GM18508 (cell line): ENCODE measurements around the gene PTPN21.

Experiments used
- ATAC-seq: cut with Tn5 transposase; IDR thresholded peaks from one replicate; pipeline ENCODE4 v1.9.1; 2021; ENCODE audit warnings: moderate number of reproducible peaks; ENCODE audit not compliant: insufficient read depth, unreplicated experiment

Gene PTPN21

DNA sequence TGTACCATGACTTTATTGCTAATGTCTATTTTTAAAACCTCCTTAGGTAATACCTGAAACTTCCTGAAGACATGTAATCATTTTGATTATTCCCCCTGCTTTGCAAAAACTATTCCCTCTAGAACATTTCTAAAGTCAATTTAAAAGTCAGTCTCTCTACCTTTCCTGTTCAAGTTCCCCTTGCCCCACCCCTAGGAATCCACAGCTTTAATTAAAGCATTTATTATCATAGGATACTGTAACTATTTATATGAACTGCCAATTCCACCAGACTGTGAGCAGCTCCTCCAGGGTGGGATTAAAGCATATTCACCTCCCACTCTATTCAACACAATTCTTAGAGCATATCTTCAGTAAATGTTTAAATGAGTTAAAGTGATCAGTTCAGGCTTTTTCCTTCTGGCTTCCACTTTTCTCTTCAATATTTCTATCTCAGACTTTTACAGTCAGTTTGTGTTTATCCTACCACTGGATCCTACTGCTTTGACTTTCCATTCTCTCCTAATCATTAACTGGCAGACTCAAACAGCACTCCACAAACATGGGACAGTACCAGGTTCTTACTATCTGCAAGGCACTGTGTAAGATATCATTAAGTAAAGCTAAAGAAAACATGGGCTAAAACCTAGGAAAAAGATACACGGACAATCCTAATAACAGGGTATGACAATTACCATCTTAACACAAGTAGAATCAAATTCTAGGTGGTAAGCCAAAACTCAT is 39.1 kb downstream of the PTPN21 start:
- no peak for ATAC-seq

DNA sequence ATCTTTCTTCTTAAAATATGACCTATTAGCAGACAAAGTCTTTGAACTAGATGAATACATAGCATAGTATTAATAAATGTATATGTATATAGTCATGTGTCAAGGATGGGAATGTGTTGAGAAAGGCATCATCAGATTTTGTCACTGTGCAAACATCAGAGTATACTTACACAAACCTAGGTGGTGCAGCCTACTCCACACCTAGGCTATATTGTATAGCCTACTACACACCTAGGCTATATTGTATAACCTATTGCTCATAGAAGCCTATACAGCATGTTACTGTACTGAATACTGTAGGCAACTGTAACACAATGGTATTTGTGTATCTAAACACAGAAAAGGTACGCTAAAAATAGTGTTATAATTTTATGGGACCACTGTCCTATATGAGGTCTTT is 47.6 kb downstream of the PTPN21 start:
- ATAC-seq, result no peak

- no peak for ATAC-seq
These were observed 49.2 kb downstream of the PTPN21 start for GRCh38 chr14:88505621-88506020.

- ATAC-seq, result no peak
These were observed 50.2 kb downstream of the PTPN21 start for GRCh38 chr14:88504602-88505001.

DNA sequence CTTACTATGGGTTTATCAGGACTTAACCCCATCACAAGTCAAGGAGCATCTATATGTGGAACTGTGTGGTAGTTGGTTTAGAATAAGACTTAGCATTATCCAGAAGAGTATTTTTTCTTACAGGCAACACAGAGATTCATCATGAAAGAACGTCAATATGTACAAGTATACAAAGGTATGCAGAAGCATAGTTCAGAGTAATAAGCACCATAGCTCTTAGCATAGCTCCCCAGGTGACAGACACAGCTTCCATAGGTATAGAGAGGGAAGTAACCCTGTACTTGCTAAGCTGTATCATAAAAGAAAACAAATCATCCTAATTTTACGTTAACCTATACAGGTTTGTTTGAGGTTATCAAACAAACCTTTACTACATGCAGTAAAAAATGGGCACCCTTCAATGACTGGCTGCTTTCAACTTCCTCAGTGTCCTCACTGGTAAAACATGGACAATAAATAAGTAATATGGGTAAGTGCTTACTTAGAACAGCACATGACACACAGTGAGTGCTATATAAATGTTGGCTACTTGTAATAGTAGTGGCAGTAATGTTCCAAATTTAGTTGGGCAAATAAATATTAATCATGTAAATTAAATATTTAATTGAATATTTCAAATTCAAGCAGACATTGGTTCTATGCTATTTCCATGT is 50.9 kb downstream of the PTPN21 start:
- no peak for ATAC-seq

DNA sequence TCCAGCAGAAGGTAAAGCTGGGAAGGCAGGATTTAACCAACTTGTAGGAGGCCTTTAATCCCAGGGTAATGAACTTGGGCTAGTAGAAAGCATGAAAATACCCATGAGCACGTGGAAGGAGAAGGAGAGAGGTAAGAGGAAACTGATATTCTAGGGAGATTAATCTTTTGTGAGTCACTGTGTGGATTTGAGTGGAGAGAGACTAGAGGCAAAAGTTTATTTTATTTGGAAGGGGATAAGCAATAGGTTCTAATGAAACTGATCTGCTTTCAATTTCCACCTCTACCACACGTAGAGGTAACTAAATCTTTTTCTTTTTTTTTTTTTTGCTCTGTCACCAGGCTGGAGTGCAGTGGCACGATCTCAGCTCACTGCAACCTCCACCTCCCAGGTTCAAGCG is 52.1 kb downstream of the PTPN21 start:
- no peak for ATAC-seq

- ATAC-seq, result no peak
These were observed 54.2 kb downstream of the PTPN21 start for GRCh38 chr14:88500611-88501010.

DNA sequence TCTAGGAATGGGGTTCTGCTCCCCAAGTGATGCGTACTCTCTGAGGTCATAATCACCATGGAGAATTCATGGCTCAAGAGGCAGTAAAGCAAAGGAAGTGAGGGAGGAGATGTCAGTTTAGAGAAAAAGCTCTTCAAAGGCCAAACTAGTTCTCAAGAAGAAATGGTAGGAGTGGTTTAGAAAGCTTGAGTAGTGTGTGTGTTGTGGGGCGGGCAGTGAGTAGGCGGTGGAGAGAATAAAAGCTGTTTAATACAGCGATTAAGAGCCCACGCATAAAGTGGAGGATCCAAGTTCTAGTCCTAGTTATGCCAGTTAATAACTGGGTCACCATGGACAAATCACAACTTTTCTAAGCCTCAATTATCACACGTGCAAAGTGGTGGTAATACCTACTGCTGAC is 55.6 kb downstream of the PTPN21 start:
- no peak for ATAC-seq

DNA sequence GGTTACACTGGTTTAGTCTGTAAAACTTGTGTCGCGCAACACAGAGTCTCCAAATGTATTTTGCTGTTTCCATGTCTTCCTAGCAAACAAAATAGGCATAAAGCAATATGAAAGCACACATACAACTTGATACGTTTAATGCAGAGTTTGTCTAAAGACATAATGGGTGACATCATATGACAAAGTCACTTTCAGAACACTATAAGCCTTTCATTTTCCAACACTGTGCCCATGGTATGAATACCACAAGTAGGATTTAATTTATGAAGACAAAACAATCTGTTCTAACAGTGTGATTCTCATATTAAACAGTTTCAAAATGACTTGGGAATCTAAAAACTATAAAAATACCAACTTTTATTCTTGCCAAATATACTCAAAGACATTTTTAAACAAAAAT is 58.4 kb downstream of the PTPN21 start:
- ATAC-seq, result no peak

DNA sequence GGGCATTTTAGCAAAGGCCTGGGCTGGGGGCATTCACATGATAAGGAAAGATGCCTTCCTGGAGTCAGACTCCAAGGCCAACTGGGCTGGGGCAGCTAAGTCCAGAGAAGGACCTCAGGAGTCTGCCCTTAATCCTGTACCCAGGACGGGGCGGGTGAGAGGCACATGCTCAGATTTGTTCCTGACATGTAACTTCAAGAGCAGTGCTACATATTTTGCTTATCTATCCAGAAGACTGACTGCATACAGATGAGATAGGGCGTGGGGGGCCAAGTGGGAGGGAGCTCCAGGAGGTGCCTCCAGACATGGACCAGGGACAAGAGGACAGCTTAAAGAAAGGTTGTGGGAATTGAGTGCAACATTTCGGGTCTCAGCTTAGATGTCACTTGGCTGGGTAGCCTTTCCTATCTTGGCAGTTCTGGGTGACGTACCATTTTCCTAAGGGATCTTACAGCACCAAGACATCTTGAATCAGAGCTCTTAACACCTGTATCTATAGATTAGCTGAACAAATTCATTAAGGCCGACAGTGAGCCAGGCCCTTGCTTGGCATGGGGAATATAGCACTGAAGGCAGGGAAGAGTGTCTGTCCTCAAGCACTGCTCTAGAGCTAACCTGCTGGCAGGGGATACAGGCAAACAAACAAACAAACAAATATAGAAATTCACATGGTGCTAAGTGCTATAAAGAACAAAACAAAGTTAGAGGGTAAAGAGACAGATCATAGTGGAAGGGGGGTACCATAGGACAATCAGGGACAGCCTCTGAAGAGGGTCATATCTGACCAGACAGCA is 61.2 kb downstream of the PTPN21 start:
- no peak for ATAC-seq

GRCh38 chr14:88492272-88493089 is 62.3 kb downstream of the PTPN21 start:
- peak; percentile 87 for ATAC-seq

DNA sequence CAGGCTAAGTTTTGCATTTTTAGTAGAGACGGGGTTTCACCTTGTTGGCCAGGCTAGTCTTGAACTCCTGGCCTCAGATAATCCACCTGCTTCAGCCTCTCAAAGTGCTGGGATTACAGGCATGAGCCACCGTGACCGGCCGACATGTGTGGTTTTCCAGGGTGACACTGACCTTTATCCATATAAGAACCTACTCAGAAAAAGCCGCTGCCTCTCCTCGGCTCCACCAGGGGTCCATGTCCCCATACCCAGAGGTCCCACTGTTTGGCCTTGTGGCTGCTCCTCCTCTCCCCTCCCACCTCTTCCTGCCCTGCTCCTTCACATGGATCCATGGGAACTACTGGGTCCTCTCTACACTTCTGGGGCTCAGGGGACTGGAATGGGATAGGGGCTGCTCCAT is 64.6 kb downstream of the PTPN21 start:
- ATAC-seq, result no peak

- no peak for ATAC-seq
These were observed 65.9 kb downstream of the PTPN21 start for GRCh38 chr14:88488897-88489296.

GRCh38 chr14:88488081-88488480 is 66.7 kb downstream of the PTPN21 start:
- ATAC-seq, result no peak

DNA sequence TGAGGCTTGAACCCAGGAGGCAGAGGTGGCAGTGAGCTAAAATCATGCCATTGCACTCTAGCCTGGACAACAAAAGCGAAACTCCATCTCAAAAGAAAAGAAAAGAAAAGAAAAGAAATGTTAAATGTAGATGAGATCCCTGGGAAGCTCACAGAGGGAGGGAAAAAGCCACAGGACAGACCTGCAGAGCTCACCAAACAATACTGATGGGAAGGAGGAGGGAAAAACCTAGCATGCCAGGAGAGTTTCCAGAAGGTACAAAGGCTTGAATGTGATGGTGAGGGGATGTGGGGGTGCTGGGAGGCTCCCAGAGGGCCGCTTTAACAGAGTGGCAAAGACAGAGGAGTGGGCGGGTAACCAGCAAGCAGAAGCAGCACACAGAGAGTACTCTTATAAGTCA is 72.3 kb downstream of the PTPN21 start:
- no peak for ATAC-seq

- no peak for ATAC-seq
These were observed 73.0 kb downstream of the PTPN21 start for GRCh38 chr14:88481794-88482193.

GRCh38 chr14:88481059-88481458 is 73.7 kb downstream of the PTPN21 start:
- no peak for ATAC-seq

GRCh38 chr14:88479574-88479987 is 75.2 kb downstream of the PTPN21 start:
- ATAC-seq, result no peak

- ATAC-seq, result no peak
These were observed 75.9 kb downstream of the PTPN21 start for GRCh38 chr14:88478931-88479330.

- no peak for ATAC-seq
These were observed 77.1 kb downstream of the PTPN21 start for GRCh38 chr14:88477513-88478250.
